GM12872 (cell line): ENCODE data around the gene ZNRF3.

Experiments used
- TF ChIP-seq, protein P1 (sequence below): IDR thresholded peaks from 3 replicates; pipeline ENCODE4 v1.5.1; 2011; ENCODE audit warnings: low read depth, mild to moderate bottlenecking, low read length, moderate library complexity; ENCODE audit not compliant: insufficient read depth

Gene ZNRF3

DNA sequence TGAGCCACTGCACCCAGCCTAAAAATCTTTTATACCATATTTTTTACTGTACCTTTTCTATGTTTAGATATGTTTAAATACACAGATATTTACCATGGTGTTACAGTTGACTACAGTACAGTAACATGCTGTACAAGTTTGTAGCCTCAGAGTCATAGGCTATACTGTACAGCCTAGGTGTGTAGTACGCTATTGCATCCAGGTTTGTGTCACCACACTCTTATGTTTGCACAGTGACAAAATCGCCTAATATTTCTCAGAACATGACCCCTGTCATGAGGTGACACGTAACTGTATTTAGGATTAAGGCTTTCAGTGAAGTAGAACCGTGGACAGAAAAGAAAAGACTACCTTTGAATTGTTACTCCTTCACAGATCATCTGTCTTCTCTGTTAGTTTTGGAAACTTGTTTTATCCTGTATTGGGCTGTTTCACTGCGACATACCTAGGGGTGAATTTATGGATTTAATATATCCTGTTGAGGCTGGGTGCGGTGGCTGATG, 83.8 kb downstream of the ZNRF3 start:
- TF ChIP-seq, protein P1, sequence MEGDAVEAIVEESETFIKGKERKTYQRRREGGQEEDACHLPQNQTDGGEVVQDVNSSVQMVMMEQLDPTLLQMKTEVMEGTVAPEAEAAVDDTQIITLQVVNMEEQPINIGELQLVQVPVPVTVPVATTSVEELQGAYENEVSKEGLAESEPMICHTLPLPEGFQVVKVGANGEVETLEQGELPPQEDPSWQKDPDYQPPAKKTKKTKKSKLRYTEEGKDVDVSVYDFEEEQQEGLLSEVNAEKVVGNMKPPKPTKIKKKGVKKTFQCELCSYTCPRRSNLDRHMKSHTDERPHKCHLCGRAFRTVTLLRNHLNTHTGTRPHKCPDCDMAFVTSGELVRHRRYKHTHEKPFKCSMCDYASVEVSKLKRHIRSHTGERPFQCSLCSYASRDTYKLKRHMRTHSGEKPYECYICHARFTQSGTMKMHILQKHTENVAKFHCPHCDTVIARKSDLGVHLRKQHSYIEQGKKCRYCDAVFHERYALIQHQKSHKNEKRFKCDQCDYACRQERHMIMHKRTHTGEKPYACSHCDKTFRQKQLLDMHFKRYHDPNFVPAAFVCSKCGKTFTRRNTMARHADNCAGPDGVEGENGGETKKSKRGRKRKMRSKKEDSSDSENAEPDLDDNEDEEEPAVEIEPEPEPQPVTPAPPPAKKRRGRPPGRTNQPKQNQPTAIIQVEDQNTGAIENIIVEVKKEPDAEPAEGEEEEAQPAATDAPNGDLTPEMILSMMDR = no peak

DNA sequence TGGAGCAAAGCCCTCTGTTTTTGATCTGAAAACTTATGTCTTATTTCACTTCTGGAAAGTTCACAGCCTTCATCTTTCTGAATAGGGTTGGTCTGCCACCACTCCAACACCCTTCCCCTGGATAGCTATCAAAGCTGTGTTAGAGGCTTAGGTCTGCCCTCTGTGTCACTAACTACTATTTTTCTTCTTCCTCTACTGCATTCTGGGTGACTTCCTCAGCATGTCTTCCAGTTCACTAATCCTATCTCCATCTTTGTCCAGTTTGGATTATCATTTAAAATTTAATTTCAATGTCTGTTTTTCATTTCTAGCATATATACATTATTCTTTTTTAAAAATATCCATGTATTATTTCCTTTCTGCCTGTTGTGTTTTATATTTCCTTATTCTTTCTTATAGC, 84.6 kb downstream of the ZNRF3 start:
- TF ChIP-seq, protein P1 = no peak

DNA sequence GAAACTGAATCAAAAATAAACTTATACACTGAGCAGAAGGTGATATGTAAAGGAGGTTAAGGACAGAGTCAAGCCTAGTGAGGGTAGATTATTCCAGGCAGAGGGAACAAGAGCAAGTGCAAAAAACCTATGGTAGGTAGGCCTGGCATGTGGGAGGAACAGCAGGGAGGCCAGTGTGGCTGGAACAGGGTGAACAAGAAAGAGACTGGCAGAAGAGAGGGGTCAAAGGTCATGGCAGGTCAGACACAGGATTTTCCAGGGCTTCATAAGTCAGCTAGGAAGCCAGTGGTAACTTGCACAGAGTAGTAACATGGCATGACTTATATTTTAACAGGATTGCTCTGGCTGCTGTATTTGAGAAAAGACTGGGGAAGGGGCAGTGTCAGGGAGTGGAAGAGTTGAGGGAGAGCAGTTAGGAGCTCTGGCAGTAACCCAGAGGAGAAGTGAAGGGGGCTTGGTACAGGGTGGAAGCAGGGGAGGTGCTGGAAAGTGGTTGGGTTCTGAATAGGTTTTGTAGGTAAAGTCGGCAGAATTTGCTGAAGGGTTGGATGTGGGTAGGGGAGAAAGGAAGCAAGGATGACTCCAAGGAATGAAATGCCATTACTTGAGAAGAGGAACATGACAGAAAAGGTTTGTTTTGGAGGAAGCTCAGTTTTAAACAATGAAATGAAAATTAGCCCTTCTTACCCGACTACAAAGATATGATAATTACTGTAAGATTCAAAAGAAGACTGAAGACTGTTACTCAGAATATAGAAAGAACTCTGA, 86.2 kb downstream of the ZNRF3 start:
- TF ChIP-seq, protein P1 = no peak

DNA sequence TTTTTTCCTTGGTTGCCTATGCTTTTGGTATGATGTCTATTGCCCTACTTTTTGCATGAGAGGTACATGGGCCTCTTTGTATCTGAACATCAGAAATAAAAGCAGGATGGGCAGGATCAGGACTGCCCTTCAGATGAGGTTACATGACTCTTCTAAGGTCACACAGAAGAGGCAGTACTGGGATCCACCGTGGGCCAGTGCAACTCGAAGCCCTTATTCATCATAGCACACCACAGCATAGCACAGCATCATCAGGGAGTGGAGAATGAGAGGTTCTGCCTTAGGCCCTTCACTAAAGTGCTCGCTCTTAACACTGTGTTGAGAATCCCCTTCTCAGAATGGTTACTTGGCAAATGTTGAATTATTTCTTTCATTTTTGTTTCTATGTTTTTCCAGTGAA, 90.0 kb downstream of the ZNRF3 start:
- TF ChIP-seq, protein P1 = no peak

DNA sequence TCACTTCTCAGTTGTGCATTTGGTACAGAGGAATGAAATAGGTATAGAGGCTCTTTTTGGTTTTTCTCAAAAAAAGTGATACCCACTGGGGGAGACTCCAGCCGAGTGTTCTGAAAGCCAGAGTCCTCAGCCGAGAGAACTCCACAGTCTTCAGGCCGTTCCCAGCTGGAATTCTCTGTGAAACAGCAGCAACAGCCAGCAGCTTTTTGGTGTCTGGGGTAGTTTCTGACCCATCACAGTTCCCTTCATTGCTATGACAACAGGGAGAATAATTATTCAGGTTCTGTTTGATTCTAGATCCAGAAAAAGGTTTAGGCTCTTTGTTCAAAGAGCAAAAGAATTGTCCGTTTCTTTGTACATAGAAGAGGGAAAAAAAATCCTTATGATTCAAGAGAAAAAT, 93.7 kb downstream of the ZNRF3 start:
- TF ChIP-seq, protein P1 = no peak

DNA sequence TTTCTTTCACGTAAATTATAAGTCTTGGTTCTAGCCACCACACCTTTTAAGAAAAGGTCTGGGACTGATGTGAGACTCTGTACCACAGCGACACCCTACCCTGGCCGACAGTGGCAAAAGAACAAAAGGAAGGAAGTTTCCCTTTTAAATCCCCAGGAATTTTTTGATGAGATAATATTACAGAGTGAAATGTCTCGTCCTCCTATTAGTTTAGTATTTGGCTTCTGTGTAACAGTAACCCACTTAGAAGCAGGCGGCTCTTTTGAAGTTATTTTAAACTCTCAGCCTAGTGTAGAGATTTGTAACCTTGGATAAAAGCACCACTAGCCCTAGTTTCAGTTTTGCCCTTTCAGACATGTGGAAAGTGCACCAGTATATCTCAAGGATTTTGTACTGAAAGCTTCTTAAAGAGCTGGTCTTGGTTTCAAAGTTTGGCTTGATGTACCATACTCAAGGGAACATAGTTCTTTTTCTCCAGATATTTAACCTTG, 94.2 kb downstream of the ZNRF3 start:
- TF ChIP-seq, protein P1 = no peak

DNA sequence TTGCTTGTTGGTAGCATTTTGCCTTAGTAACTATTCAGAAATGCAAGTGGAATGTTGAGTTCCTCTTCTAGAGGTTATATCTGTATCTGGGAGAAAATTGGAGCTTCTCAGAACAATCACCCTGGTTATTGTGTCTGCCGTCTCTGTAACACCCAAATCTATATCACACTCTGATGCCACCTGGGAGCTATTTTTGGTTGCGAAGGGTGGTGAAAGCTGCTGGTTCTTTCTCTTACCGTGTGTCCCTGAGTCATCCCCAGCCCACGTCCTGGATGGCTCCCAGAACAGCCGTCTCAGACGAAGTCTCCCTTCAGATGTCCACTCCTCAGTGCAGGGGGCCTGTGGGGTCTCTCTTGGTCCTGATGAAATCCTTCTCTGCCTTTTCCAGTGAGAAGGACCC, 94.8 kb downstream of the ZNRF3 start:
- TF ChIP-seq, protein P1 = no peak
